ENCODE results near the gene XRN2. TPM values are rescaled to one million over a fixed set of nuclear protein-coding genes. Genes with fewer than 3 reads are reported as not detected.

The XRN2 gene
- polyA plus RNA-seq, 1 donor from 2014 or later, result 142 TPM

- H3K27me3 ChIP-seq (ENCODE audit: insufficient read depth, low read depth, low read length), result no peaks in the 10 kb centered on the region
- no peaks in the 10 kb centered on the region for H3K79me2 ChIP-seq (replicated peaks; ENCODE audit: insufficient read depth, low read length)
Measured at GRCh38 chr20:21272679-21273078, 30.5 kb upstream of the XRN2 start.

GRCh38 chr20:21273755-21274386, 29.3 kb upstream of the XRN2 start:
- Histone ChIP-seq H3K27me3 (ENCODE audit: insufficient read depth, low read depth, low read length) (no peaks in the 10 kb centered on the region), H4K20me1 (ENCODE audit: insufficient read depth) (no peaks in the 10 kb centered on the region), H2AFZ (ENCODE audit: low read depth, low read length) (no peak overlapping the region), H3K4me3 (ENCODE audit: low read length) (no peak overlapping the region), H3K36me3 (ENCODE audit: insufficient read depth, low read length) (no peaks in the 10 kb centered on the region), H3F3A (ENCODE audit: insufficient read depth, low read length, poor library complexity, severe bottlenecking) (no peaks in the 10 kb centered on the region), H3K27ac (ENCODE audit: low read length) (no peak overlapping the region), H3K9me2 (ENCODE audit: insufficient read depth, low read length) (no peaks in the 10 kb centered on the region), H3K9me3 (ENCODE audit: low read length) (no peaks in the 10 kb centered on the region), H3K79me2 (replicated peaks; ENCODE audit: insufficient read depth, low read length) (no peaks in the 10 kb centered on the region), H3K9ac (ENCODE audit: low read length) (no peak overlapping the region), H3K4me2 (ENCODE audit: low read length) (no peak overlapping the region)
- no peak for TF ChIP-seq REST (IDR thresholded peaks at IDR 0.05; ENCODE audit: borderline replicate concordance)
- TF ChIP-seq EP300 (conservative IDR thresholded peaks at IDR 0.05; ENCODE audit: poor library complexity, severe bottlenecking), result no peak
- no peak for TF ChIP-seq SMC3 (conservative IDR thresholded peaks at IDR 0.05; ENCODE audit: poor library complexity)
- TF ChIP-seq, protein P1, sequence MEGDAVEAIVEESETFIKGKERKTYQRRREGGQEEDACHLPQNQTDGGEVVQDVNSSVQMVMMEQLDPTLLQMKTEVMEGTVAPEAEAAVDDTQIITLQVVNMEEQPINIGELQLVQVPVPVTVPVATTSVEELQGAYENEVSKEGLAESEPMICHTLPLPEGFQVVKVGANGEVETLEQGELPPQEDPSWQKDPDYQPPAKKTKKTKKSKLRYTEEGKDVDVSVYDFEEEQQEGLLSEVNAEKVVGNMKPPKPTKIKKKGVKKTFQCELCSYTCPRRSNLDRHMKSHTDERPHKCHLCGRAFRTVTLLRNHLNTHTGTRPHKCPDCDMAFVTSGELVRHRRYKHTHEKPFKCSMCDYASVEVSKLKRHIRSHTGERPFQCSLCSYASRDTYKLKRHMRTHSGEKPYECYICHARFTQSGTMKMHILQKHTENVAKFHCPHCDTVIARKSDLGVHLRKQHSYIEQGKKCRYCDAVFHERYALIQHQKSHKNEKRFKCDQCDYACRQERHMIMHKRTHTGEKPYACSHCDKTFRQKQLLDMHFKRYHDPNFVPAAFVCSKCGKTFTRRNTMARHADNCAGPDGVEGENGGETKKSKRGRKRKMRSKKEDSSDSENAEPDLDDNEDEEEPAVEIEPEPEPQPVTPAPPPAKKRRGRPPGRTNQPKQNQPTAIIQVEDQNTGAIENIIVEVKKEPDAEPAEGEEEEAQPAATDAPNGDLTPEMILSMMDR (IDR thresholded peaks at IDR 0.05; ENCODE audit: poor library complexity, severe bottlenecking), result no peak
- TF ChIP-seq EZH2 (IDR thresholded peaks at IDR 0.05; ENCODE audit: borderline replicate concordance, insufficient read depth, low read length, poor library complexity, severe bottlenecking), result no peak
- TF ChIP-seq TAF1 (IDR thresholded peaks at IDR 0.05; ENCODE audit: low read depth), result no peak
- TF ChIP-seq RAD21 (conservative IDR thresholded peaks at IDR 0.05), result no peak

More at GRCh38 chr20:21272679-21273078, 30.5 kb upstream of the XRN2 start:
- no peaks in the 10 kb centered on the region for H3K9me2 ChIP-seq (ENCODE audit: insufficient read depth, low read length)
- H3F3A ChIP-seq (ENCODE audit: insufficient read depth, low read length, poor library complexity, severe bottlenecking), result no peaks in the 10 kb centered on the region
- H4K20me1 ChIP-seq (ENCODE audit: insufficient read depth), result no peaks in the 10 kb centered on the region
- H3K9me3 ChIP-seq (ENCODE audit: low read length), result no peaks in the 10 kb centered on the region
- H3K27ac ChIP-seq (ENCODE audit: low read length), result no peak overlapping the region
- no peaks in the 10 kb centered on the region for H3K36me3 ChIP-seq (ENCODE audit: insufficient read depth, low read length)
- no peak overlapping the region for H3K4me3 ChIP-seq (ENCODE audit: low read length)
- no peak for TF ChIP-seq REST (IDR thresholded peaks at IDR 0.05; ENCODE audit: borderline replicate concordance)
- no peak for TF ChIP-seq TAF1 (IDR thresholded peaks at IDR 0.05; ENCODE audit: low read depth)
- TF ChIP-seq, protein P1 (IDR thresholded peaks at IDR 0.05; ENCODE audit: poor library complexity, severe bottlenecking), result no peak
- TF ChIP-seq SMC3 (conservative IDR thresholded peaks at IDR 0.05; ENCODE audit: poor library complexity), result no peak
- no peak for TF ChIP-seq EP300 (conservative IDR thresholded peaks at IDR 0.05; ENCODE audit: poor library complexity, severe bottlenecking)
- no peak for TF ChIP-seq POLR2AphosphoS5 (IDR thresholded peaks at IDR 0.05)
- no peak for TF ChIP-seq EZH2 (IDR thresholded peaks at IDR 0.05; ENCODE audit: borderline replicate concordance, insufficient read depth, low read length, poor library complexity, severe bottlenecking)
- TF ChIP-seq RAD21 (conservative IDR thresholded peaks at IDR 0.05), result no peak
- no peak for TF ChIP-seq MXI1 (conservative IDR thresholded peaks at IDR 0.05; ENCODE audit: poor library complexity, severe bottlenecking)
- no peak overlapping the region for H3K4me2 ChIP-seq (ENCODE audit: low read length)
- H3K9ac ChIP-seq (ENCODE audit: low read length), result no peak overlapping the region
- H2AFZ ChIP-seq (ENCODE audit: low read depth, low read length), result no peak overlapping the region

All from neural cell (in vitro differentiated cells).